HepG2 (cell line): ENCODE results near the gene TLK1. TPM values are rescaled to one million over a fixed set of nuclear protein-coding genes. Genes with fewer than 3 reads are reported as not detected.
A peak's percentile ranks its signal among the peaks of the same experiment; 100 is the strongest.

Experiments
- ARID4A ChIP-seq: sonication (generic); formaldehyde crosslinking; IDR thresholded peaks from 2 replicates; pipeline ENCODE4 v1.5.0; 2020; ENCODE audit warnings: mild to moderate bottlenecking, missing genetic modification reagents, borderline replicate concordance
- IKZF1 ChIP-seq: fragments of 450-650 bp; IDR thresholded peaks from 2 replicates; pipeline ENCODE4 v1.7.1; 2016
- MAFG ChIP-seq: sonication (generic); formaldehyde crosslinking; IDR thresholded peaks from 2 replicates; pipeline ENCODE4 v1.5.1; 2020; ENCODE audit warnings: mild to moderate bottlenecking, missing genetic modification reagents
- MYC ChIP-seq: sonication (generic); formaldehyde crosslinking; IDR thresholded peaks from 2 replicates; pipeline ENCODE4 v1.9.0; 2021; ENCODE audit warnings: missing genetic modification reagents, borderline replicate concordance
- POGZ ChIP-seq: sonication (generic); formaldehyde crosslinking; IDR thresholded peaks from 2 replicates; pipeline ENCODE4 v1.4.0; 2020; ENCODE audit warnings: mild to moderate bottlenecking, missing genetic modification reagents
- POLR2AphosphoS5 ChIP-seq: IDR thresholded peaks from 2 replicates; pipeline ENCODE4 v1.6.1; 2012; ENCODE audit warnings: low read depth, low read length
- RBAK ChIP-seq: sonication (generic); formaldehyde crosslinking; IDR thresholded peaks from 2 replicates; pipeline ENCODE4 v1.5.1; 2020; ENCODE audit warnings: mild to moderate bottlenecking, missing genetic modification reagents
- THAP11 ChIP-seq: IDR thresholded peaks from 2 replicates; pipeline ENCODE4 v1.6.1; 2016; ENCODE audit warnings: missing biosample characterization, missing genetic modification reagents
- THAP8 ChIP-seq: sonication (generic); formaldehyde crosslinking; IDR thresholded peaks from 2 replicates; pipeline ENCODE4 v1.5.1; 2020; ENCODE audit warnings: missing genetic modification reagents, mild to moderate bottlenecking, borderline replicate concordance
- THRA ChIP-seq: sonication (generic); formaldehyde crosslinking; IDR thresholded peaks from 2 replicates; pipeline ENCODE4 v1.4.0; 2020; ENCODE audit warnings: missing genetic modification reagents, borderline replicate concordance
- ZNF136 ChIP-seq: sonication (generic); formaldehyde crosslinking; IDR thresholded peaks from 2 replicates; pipeline ENCODE4 v1.8.1; 2022; ENCODE audit warnings: low read depth, mild to moderate bottlenecking, moderate library complexity, missing genetic modification reagents
- ZNF367 ChIP-seq: sonication (generic); formaldehyde crosslinking; IDR thresholded peaks from 2 replicates; pipeline ENCODE4 v1.4.0; 2020; ENCODE audit warnings: missing genetic modification reagents, borderline replicate concordance
- ZNF431 ChIP-seq: sonication (generic); formaldehyde crosslinking; IDR thresholded peaks from 2 replicates; pipeline ENCODE4 v1.9.0; 2022; ENCODE audit warnings: missing genetic modification reagents, low read depth, mild to moderate bottlenecking, borderline replicate concordance
- ZNF567 ChIP-seq: sonication (generic); formaldehyde crosslinking; IDR thresholded peaks from 2 replicates; pipeline ENCODE4 v1.8.1; 2023; ENCODE audit warnings: mild to moderate bottlenecking, missing genetic modification reagents, borderline replicate concordance
- polyA plus RNA-seq, 8 experiments: library from polyadenylated mRNA; depleted of rRNA in 3 of 8; stranded (reverse) in 7 of 8; unstranded in 1 of 8; fragments of >200 nt; fragmentation: Illumina TruSeq in 4 of 8; extraction: Trizol in 4 of 8; gene quantifications; 2 replicates each; pipeline versions ENCODE4 v1.2.1 to v1.2.3, GENCODE V29; 2011 to 2016; ENCODE audit warnings: low read depth in 4 of 8, missing spikeins in 1 of 8, mixed read lengths in 1 of 8; ENCODE audit not compliant: insufficient read depth in 1 of 8
- total RNA-seq, 5 experiments: library from RNA; depleted of rRNA; stranded (reverse); fragments of >200 nt; fragmentation: Illumina TruSeq; extraction: Trizol; gene quantifications; 2 replicates each; pipeline ENCODE4 v1.2.3, GENCODE V29; 2016; ENCODE audit warnings: low read depth in 1 of 5
- TF ChIP-seq, protein P1 (sequence below): sonication (generic); formaldehyde crosslinking; IDR thresholded peaks from 2 replicates; pipeline ENCODE4 v1.4.0; 2020; ENCODE audit warnings: mild to moderate bottlenecking, missing genetic modification reagents
- TF ChIP-seq, protein P2 (sequence below): sonication (generic); formaldehyde crosslinking; IDR thresholded peaks from 2 replicates; pipeline ENCODE4 v1.5.0; 2020; ENCODE audit warnings: mild to moderate bottlenecking, missing genetic modification reagents, moderate library complexity

The TLK1 gene
- total and polyA plus RNA-seq, 2 of the 13 experiments (the other 11 are each of a cell fraction or from before 2014, with no cell fraction given): 16.8 to 28.7 TPM

- no peak for TF ChIP-seq ARID4A
- no peak for TF ChIP-seq THAP8 (CRISPR knock-in tag)
- peak; percentile 38; the same call in 1 of the 2 replicates for TF ChIP-seq POGZ (CRISPR knock-in tag)
- TF ChIP-seq THRA (CRISPR knock-in tag): no peak
- TF ChIP-seq RBAK: no peak
- no peak for TF ChIP-seq ZNF431 (CRISPR knock-in tag)
- no peak for TF ChIP-seq ZNF136 (CRISPR knock-in tag)
- TF ChIP-seq, protein P1, sequence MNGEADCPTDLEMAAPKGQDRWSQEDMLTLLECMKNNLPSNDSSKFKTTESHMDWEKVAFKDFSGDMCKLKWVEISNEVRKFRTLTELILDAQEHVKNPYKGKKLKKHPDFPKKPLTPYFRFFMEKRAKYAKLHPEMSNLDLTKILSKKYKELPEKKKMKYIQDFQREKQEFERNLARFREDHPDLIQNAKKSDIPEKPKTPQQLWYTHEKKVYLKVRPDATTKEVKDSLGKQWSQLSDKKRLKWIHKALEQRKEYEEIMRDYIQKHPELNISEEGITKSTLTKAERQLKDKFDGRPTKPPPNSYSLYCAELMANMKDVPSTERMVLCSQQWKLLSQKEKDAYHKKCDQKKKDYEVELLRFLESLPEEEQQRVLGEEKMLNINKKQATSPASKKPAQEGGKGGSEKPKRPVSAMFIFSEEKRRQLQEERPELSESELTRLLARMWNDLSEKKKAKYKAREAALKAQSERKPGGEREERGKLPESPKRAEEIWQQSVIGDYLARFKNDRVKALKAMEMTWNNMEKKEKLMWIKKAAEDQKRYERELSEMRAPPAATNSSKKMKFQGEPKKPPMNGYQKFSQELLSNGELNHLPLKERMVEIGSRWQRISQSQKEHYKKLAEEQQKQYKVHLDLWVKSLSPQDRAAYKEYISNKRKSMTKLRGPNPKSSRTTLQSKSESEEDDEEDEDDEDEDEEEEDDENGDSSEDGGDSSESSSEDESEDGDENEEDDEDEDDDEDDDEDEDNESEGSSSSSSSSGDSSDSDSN (CRISPR knock-in tag): no peak
- no peak for TF ChIP-seq THAP11
- TF ChIP-seq ZNF367 (CRISPR knock-in tag): no peak
- peak; percentile 28; the same call in 1 of the 2 replicates for TF ChIP-seq MYC (CRISPR knock-in tag)
- TF ChIP-seq POLR2AphosphoS5: peak; percentile 27; the same call in 1 of the 2 replicates
- no peak for TF ChIP-seq IKZF1
- TF ChIP-seq, protein P2, sequence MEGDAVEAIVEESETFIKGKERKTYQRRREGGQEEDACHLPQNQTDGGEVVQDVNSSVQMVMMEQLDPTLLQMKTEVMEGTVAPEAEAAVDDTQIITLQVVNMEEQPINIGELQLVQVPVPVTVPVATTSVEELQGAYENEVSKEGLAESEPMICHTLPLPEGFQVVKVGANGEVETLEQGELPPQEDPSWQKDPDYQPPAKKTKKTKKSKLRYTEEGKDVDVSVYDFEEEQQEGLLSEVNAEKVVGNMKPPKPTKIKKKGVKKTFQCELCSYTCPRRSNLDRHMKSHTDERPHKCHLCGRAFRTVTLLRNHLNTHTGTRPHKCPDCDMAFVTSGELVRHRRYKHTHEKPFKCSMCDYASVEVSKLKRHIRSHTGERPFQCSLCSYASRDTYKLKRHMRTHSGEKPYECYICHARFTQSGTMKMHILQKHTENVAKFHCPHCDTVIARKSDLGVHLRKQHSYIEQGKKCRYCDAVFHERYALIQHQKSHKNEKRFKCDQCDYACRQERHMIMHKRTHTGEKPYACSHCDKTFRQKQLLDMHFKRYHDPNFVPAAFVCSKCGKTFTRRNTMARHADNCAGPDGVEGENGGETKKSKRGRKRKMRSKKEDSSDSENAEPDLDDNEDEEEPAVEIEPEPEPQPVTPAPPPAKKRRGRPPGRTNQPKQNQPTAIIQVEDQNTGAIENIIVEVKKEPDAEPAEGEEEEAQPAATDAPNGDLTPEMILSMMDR (CRISPR knock-in tag): peak; percentile 36
- no peak for TF ChIP-seq MAFG (CRISPR knock-in tag)
- no peak for TF ChIP-seq ZNF567 (CRISPR knock-in tag)
These were observed 193.9 kb downstream of the TLK1 start (continued) for GRCh38 chr2:170966648-170967396.
